Measurements from ENCODE around the gene C12orf60. TPM values are rescaled to one million over a fixed set of nuclear protein-coding genes. Genes with fewer than 3 reads are reported as not detected.

Gene C12orf60
- total RNA-seq, 1 experiment from 2014 or later = 0.54 TPM

DNA sequence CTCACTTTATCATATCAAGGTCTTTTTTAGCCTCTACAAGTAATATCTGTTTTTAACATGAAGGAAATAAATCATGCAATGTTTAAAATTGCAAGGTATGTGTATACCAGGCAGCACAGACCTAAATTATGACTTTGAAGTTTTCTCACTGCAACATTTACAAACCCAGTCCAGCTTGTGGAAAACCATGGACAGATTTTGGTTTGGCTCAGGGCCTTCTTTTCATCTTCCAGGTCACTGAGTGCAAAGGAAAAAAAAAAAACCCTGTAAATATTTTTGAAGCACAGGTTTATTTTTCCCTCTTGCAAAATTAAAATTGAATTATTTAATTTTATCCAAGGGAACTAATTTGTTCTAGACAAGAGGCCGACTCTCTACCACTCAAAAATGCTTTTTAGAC, 68.4 kb downstream of the C12orf60 start:
- H3K27ac ChIP-seq (ENCODE audit: low read length) = no peak overlapping the region
- no peak for ATAC-seq
- intact Hi-C loops (cut with micrococcal nuclease; ENCODE audit: unreplicated experiment) (no loop called here), in situ Hi-C loops (cut with HindIII; ENCODE audit: low pct_unique_long_range_greater_than_20kb, low sequenced_read_pairs) (no loop called here)
- TF ChIP-seq, protein P1, sequence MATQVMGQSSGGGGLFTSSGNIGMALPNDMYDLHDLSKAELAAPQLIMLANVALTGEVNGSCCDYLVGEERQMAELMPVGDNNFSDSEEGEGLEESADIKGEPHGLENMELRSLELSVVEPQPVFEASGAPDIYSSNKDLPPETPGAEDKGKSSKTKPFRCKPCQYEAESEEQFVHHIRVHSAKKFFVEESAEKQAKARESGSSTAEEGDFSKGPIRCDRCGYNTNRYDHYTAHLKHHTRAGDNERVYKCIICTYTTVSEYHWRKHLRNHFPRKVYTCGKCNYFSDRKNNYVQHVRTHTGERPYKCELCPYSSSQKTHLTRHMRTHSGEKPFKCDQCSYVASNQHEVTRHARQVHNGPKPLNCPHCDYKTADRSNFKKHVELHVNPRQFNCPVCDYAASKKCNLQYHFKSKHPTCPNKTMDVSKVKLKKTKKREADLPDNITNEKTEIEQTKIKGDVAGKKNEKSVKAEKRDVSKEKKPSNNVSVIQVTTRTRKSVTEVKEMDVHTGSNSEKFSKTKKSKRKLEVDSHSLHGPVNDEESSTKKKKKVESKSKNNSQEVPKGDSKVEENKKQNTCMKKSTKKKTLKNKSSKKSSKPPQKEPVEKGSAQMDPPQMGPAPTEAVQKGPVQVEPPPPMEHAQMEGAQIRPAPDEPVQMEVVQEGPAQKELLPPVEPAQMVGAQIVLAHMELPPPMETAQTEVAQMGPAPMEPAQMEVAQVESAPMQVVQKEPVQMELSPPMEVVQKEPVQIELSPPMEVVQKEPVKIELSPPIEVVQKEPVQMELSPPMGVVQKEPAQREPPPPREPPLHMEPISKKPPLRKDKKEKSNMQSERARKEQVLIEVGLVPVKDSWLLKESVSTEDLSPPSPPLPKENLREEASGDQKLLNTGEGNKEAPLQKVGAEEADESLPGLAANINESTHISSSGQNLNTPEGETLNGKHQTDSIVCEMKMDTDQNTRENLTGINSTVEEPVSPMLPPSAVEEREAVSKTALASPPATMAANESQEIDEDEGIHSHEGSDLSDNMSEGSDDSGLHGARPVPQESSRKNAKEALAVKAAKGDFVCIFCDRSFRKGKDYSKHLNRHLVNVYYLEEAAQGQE (IDR thresholded peaks at IDR 0.05; ENCODE audit: insufficient read depth in 1 of 2, low read depth in 2 of 2, low read length in 1 of 2) = no peak
- TF ChIP-seq TCF7L2 (IDR thresholded peaks at IDR 0.05; ENCODE audit: low read depth, low read length) (no peak), SIN3A (IDR thresholded peaks at IDR 0.05; ENCODE audit: borderline replicate concordance, insufficient read depth, low read depth, low read length) (no peak), POLR2AphosphoS5 (IDR thresholded peaks at IDR 0.05; ENCODE audit: low read depth, low read length) (no peak)
- TF ChIP-seq, protein P2, sequence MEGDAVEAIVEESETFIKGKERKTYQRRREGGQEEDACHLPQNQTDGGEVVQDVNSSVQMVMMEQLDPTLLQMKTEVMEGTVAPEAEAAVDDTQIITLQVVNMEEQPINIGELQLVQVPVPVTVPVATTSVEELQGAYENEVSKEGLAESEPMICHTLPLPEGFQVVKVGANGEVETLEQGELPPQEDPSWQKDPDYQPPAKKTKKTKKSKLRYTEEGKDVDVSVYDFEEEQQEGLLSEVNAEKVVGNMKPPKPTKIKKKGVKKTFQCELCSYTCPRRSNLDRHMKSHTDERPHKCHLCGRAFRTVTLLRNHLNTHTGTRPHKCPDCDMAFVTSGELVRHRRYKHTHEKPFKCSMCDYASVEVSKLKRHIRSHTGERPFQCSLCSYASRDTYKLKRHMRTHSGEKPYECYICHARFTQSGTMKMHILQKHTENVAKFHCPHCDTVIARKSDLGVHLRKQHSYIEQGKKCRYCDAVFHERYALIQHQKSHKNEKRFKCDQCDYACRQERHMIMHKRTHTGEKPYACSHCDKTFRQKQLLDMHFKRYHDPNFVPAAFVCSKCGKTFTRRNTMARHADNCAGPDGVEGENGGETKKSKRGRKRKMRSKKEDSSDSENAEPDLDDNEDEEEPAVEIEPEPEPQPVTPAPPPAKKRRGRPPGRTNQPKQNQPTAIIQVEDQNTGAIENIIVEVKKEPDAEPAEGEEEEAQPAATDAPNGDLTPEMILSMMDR (IDR thresholded peaks at IDR 0.05) = no peak
- POLR2A ChIA-PET = no interaction called here
- H3K36me3 ChIP-seq (ENCODE audit: control insufficient read depth, insufficient read depth, low read length) = no peaks in the 10 kb centered on the region
- CTCF ChIA-PET = no interaction called here
- no peak for DNase-seq (ENCODE audit: low read depth, low spot score)
- H3K9me3 ChIP-seq (ENCODE audit: control insufficient read depth, insufficient read depth, low read depth, low read length) = no peaks in the 10 kb centered on the region
- H3K27me3 ChIP-seq (ENCODE audit: control insufficient read depth, insufficient read depth, low read length) = no peaks in the 10 kb centered on the region
- no peaks in the 10 kb centered on the region for H3K4me1 ChIP-seq (ENCODE audit: control insufficient read depth, insufficient read depth, low read length)
- H3K4me3 ChIP-seq (ENCODE audit: low read depth in 2 of 2, low read length in 2 of 2) = no peak overlapping the region
- BruUV-seq (replicated peaks) = no TSS peak

DNA sequence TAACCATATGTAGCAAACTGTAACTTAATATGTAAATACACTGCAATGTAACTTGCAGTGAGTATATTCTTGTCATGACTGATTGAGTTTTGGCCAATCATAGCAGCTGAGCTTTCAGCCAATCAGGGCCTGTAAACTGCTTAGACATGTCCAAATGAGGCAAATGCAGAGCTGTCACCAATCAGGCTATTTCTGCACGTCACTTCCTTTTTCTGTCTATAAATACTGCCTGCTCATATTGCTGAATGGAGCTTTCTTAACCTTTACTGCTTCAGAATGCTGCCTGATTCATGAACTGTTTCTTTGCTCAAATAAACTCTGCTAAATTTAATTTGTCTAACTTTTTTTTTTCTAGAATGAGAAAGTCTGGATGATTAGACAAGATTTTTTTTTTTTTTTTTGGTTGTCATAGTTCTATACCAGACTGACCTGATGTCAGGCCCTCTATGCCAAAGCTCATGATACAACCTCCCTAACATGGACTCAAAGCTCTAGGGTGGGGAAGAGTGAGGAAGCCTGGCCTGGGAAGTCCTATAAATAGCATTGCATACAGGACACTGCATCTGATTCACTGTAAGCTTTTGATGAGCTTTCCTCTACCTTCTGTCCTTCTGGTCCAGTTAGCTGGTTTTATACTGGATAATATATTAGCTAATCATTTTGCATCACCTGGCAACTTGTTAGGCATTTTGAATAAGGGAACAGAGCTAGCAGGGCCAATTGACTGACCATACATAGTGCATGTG, 70.1 kb downstream of the C12orf60 start:
- Histone ChIP-seq H3K4me3 (ENCODE audit: low read depth in 2 of 2, low read length in 2 of 2) (no peak overlapping the region), H3K27me3 (ENCODE audit: control insufficient read depth, insufficient read depth, low read length) (no peaks in the 10 kb centered on the region), H3K4me1 (ENCODE audit: control insufficient read depth, insufficient read depth, low read length) (no peaks in the 10 kb centered on the region), H3K27ac (ENCODE audit: low read length) (no peak overlapping the region), H3K9me3 (ENCODE audit: control insufficient read depth, insufficient read depth, low read depth, low read length) (no peaks in the 10 kb centered on the region), H3K36me3 (ENCODE audit: control insufficient read depth, insufficient read depth, low read length) (no peaks in the 10 kb centered on the region)
- POLR2A ChIA-PET = no interaction called here
- in situ Hi-C loops (cut with HindIII; ENCODE audit: low pct_unique_long_range_greater_than_20kb, low sequenced_read_pairs) = no loop called here
- CTCF ChIA-PET = no interaction called here
- no peak for DNase-seq (ENCODE audit: low read depth, low spot score)
- no peak for TF ChIP-seq SIN3A (IDR thresholded peaks at IDR 0.05; ENCODE audit: borderline replicate concordance, insufficient read depth, low read depth, low read length)
- TF ChIP-seq TCF7L2 (IDR thresholded peaks at IDR 0.05; ENCODE audit: low read depth, low read length) = no peak
- TF ChIP-seq, protein P1 (IDR thresholded peaks at IDR 0.05; ENCODE audit: insufficient read depth in 1 of 2, low read depth in 2 of 2, low read length in 1 of 2) = no peak
- TF ChIP-seq, protein P2 (IDR thresholded peaks at IDR 0.05) = no peak
- intact Hi-C loops (cut with micrococcal nuclease; ENCODE audit: unreplicated experiment) = no loop called here
- no TSS peak for BruUV-seq (replicated peaks)
- ATAC-seq = no peak

Data from Panc1 (cell line).